Gastroesophageal sphincter (tissue), 3 donors: Measurements from ENCODE around the gene APOL3.

Source experiments
- CTCF ChIP-seq, 4 experiments: fragments of 200-600 bp in 2 of 4; fragments of 450-650 bp in 2 of 4; sonication (generic) in 1 of 4; IDR thresholded peaks; one replicate each; pipeline ENCODE4 v1.5.1; 2017 to 2019; ENCODE audit warnings: antibody characterized with exemption in 4 of 4, mild to moderate bottlenecking in 2 of 4, moderate library complexity in 2 of 4
- POLR2A ChIP-seq, 2 donors: fragments of 450-650 bp; IDR thresholded peaks; one replicate each; pipeline ENCODE4 v1.6.1; 2017; ENCODE audit warnings: antibody characterized with exemption in 2 of 2, mild to moderate bottlenecking in 2 of 2, moderate library complexity in 1 of 2
- POLR2AphosphoS5 ChIP-seq: sonication (generic); formaldehyde crosslinking; IDR thresholded peaks from one replicate; pipeline ENCODE4 v1.6.1; 2017; ENCODE audit warnings: antibody characterized with exemption

- TF ChIP-seq CTCF (IDR thresholded peaks at IDR 0.05) (no peak), POLR2A (IDR thresholded peaks at IDR 0.05) (no peak), POLR2AphosphoS5 (no peak)
These were observed 55.6 kb downstream of the APOL3 start for GRCh38 chr22:36104988-36105387.
